ENCODE results near the gene ADAMTS12. TPM values are rescaled to one million over a fixed set of nuclear protein-coding genes. Genes with fewer than 3 reads are reported as not detected.
"Not testable (repeated sequence)": the region's sequence is repeated elsewhere in the genome, so short reads cannot be mapped to it uniquely, and the experiment has no call there.

The ADAMTS12 gene
- total RNA-seq, 1 donor from 2014 or later = 32.9 TPM

- H3K4me3 Mint-ChIP-seq (ENCODE audit: unreplicated experiment) = no peak overlapping the region
- H3K27ac Mint-ChIP-seq (ENCODE audit: unreplicated experiment) = no peak overlapping the region
- peaks cover 10% of the 10 kb centered on the region for H3K9me3 Mint-ChIP-seq (ENCODE audit: low read depth)
- H3K4me1 Mint-ChIP-seq (ENCODE audit: low read depth) = no peaks in the 10 kb centered on the region
- TF ChIP-seq, protein P1, sequence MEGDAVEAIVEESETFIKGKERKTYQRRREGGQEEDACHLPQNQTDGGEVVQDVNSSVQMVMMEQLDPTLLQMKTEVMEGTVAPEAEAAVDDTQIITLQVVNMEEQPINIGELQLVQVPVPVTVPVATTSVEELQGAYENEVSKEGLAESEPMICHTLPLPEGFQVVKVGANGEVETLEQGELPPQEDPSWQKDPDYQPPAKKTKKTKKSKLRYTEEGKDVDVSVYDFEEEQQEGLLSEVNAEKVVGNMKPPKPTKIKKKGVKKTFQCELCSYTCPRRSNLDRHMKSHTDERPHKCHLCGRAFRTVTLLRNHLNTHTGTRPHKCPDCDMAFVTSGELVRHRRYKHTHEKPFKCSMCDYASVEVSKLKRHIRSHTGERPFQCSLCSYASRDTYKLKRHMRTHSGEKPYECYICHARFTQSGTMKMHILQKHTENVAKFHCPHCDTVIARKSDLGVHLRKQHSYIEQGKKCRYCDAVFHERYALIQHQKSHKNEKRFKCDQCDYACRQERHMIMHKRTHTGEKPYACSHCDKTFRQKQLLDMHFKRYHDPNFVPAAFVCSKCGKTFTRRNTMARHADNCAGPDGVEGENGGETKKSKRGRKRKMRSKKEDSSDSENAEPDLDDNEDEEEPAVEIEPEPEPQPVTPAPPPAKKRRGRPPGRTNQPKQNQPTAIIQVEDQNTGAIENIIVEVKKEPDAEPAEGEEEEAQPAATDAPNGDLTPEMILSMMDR (IDR thresholded peaks at IDR 0.05) = no peak
- no peak for DNase-seq (ENCODE audit: low spot score)
- H3K27me3 Mint-ChIP-seq (ENCODE audit: low read depth) = no peaks in the 10 kb centered on the region
- peaks cover 8% of the 10 kb centered on the region for H3K36me3 Mint-ChIP-seq (ENCODE audit: low read depth)
Measured at GRCh38 chr5:33880319-33880718, 11.5 kb downstream of the ADAMTS12 start.

DNA sequence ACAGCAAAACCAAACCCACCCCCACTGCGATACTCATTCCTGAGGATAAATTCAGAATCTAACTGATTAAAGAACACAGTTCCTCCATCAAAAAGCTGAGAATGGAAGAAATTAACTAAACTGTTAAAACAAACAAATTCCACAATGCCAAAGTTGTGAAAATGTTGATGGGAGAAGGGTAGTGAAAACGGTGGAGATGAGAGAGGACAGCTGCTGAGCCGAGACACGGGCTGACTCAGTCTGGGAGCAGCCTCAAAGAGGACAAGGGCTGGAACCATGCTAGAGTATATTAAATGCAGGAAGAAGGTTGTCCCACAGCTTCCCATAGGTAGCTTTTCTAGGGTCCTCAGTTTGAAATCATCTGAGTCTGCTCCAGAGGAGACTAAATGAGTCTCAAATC, 14.3 kb downstream of the ADAMTS12 start:
- no peaks in the 10 kb centered on the region for H3K4me1 Mint-ChIP-seq (ENCODE audit: low read depth)
- H3K27me3 Mint-ChIP-seq (ENCODE audit: low read depth) = no peaks in the 10 kb centered on the region
- no peak overlapping the region for H3K27ac Mint-ChIP-seq (ENCODE audit: unreplicated experiment)
- peaks cover 10% of the 10 kb centered on the region for H3K9me3 Mint-ChIP-seq (ENCODE audit: low read depth)
- H3K36me3 Mint-ChIP-seq (ENCODE audit: low read depth) = peaks cover 5% of the 10 kb centered on the region
- no peak overlapping the region for H3K4me3 Mint-ChIP-seq (ENCODE audit: unreplicated experiment)
- no peak for DNase-seq (ENCODE audit: low spot score)
- TF ChIP-seq, protein P1 (IDR thresholded peaks at IDR 0.05) = no peak

DNA sequence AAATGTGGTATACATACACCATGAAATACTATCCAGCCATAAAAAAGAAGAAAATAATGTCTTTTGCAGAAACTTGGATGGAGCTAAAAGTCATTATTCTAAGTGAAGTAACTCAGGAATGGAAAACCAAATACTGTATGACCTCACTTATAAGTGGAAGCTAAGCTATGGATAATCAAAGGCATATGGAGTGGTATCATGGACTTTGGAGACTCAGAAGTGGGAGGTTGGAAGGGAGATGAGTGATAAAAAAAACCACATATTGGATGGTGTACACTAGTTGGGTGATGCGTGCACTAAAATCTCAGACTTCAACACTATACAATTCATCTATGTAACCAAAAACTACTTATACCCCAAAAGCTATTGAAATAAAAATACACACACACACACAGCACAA, 24.5 kb downstream of the ADAMTS12 start:
- Mint-ChIP-seq H3K27me3 (ENCODE audit: low read depth) (no peaks in the 10 kb centered on the region), H3K27ac (ENCODE audit: unreplicated experiment) (no peak overlapping the region), H3K4me1 (ENCODE audit: low read depth) (no peaks in the 10 kb centered on the region), H3K36me3 (ENCODE audit: low read depth) (peaks cover 12% of the 10 kb centered on the region), H3K9me3 (ENCODE audit: low read depth) (peaks cover 25% of the 10 kb centered on the region), H3K4me3 (ENCODE audit: unreplicated experiment) (no peak overlapping the region)
- no peak for DNase-seq (ENCODE audit: low spot score)
- TF ChIP-seq, protein P1 (IDR thresholded peaks at IDR 0.05) = no peak

GRCh38 chr5:33859177-33859576, 32.6 kb downstream of the ADAMTS12 start:
- not testable (repeated sequence) for H3K4me3 Mint-ChIP-seq (ENCODE audit: unreplicated experiment)

GRCh38 chr5:33857037-33857436, 34.8 kb downstream of the ADAMTS12 start:
- Mint-ChIP-seq H3K27me3 (ENCODE audit: low read depth) (no peaks in the 10 kb centered on the region), H3K4me3 (ENCODE audit: unreplicated experiment) (no peak overlapping the region), H3K36me3 (ENCODE audit: low read depth) (peaks cover 3% of the 10 kb centered on the region), H3K9me3 (ENCODE audit: low read depth) (peaks cover 4% of the 10 kb centered on the region), H3K4me1 (ENCODE audit: low read depth) (peaks cover 90% of the 10 kb centered on the region), H3K27ac (ENCODE audit: unreplicated experiment) (no peak overlapping the region)
- DNase-seq (ENCODE audit: low spot score) = no peak
- TF ChIP-seq, protein P1 (IDR thresholded peaks at IDR 0.05) = no peak

More at GRCh38 chr5:33859177-33859576, 32.6 kb downstream of the ADAMTS12 start:
- Mint-ChIP-seq H3K9me3 (ENCODE audit: low read depth) (peaks cover 10% of the 10 kb centered on the region), H3K4me1 (ENCODE audit: low read depth) (peaks cover 68% of the 10 kb centered on the region)
- not testable (repeated sequence) for DNase-seq (ENCODE audit: low spot score); H3K27ac Mint-ChIP-seq (ENCODE audit: unreplicated experiment); H3K27me3 Mint-ChIP-seq (ENCODE audit: low read depth); H3K36me3 Mint-ChIP-seq (ENCODE audit: low read depth)

- no peaks in the 10 kb centered on the region for H3K27me3 Mint-ChIP-seq (ENCODE audit: low read depth)
- no peak overlapping the region for H3K4me3 Mint-ChIP-seq (ENCODE audit: unreplicated experiment)
- no peaks in the 10 kb centered on the region for H3K9me3 Mint-ChIP-seq (ENCODE audit: low read depth)
- DNase-seq (ENCODE audit: low spot score) = no peak
- H3K36me3 Mint-ChIP-seq (ENCODE audit: low read depth) = no peaks in the 10 kb centered on the region
- TF ChIP-seq, protein P1 (IDR thresholded peaks at IDR 0.05) = no peak
- H3K27ac Mint-ChIP-seq (ENCODE audit: unreplicated experiment) = peak overlapping the region; percentile 89
- peaks cover 92% of the 10 kb centered on the region for H3K4me1 Mint-ChIP-seq (ENCODE audit: low read depth)
Measured at GRCh38 chr5:33855396-33855795, 36.4 kb downstream of the ADAMTS12 start.

Data from chondrocyte (in vitro differentiated cells).